Esophagus squamous epithelium (tissue), 5 donors: Measurements from ENCODE around the gene GPR143. TPM values are rescaled to one million over a fixed set of nuclear protein-coding genes. Genes with fewer than 3 reads are reported as not detected.

Source experiments
- DNase-seq: peaks from one replicate; lab custom pipeline; 2025; lab: John Stamatoyannopoulos, UW
- H3K27ac ChIP-seq, 4 donors: fragments of 200-600 bp; sonication (generic); one replicate each; pipeline ENCODE4 v1.5.1; 2016 to 2019; ENCODE audit warnings: mild to moderate bottlenecking in 1 of 4
- H3K27me3 ChIP-seq, 4 donors: fragments of 200-600 bp; sonication (generic); 1 replicate in 3 of 4; 2 replicates in 1 of 4; pipeline versions ENCODE4 v1.5.1 to v1.6.0; 2017 to 2021; ENCODE audit warnings: antibody characterized with exemption in 1 of 4
- H3K36me3 ChIP-seq, 3 donors: fragments of 200-600 bp; sonication (generic); one replicate each; pipeline ENCODE4 v1.5.1; 2016 to 2019
- H3K4me1 ChIP-seq, 3 donors: fragments of 200-600 bp; sonication (generic); one replicate each; pipeline ENCODE4 v1.5.1; 2017 to 2019
- H3K4me3 ChIP-seq, 4 donors: fragments of 200-600 bp; sonication (generic); 1 replicate in 3 of 4; 2 replicates in 1 of 4; pipeline ENCODE4 v1.5.1; 2016 to 2019; ENCODE audit warnings: mild to moderate bottlenecking in 2 of 4, moderate library complexity in 1 of 4
- H3K9me3 ChIP-seq, 3 donors: fragments of 200-600 bp; sonication (generic); one replicate each; pipeline ENCODE4 v1.5.1; 2016 to 2019
- POLR2A ChIP-seq, 4 donors: fragments of 450-650 bp; IDR thresholded peaks; one replicate each; pipeline ENCODE4 v1.6.1; 2017; ENCODE audit warnings: antibody characterized with exemption in 4 of 4, mild to moderate bottlenecking in 4 of 4, moderate library complexity in 3 of 4
- WGBS, 2 donors: methylation state at CpG; one replicate each; pipeline ENCODE4 v1.1.5; 2018; 5-methylcytosine and 5-hydroxymethylcytosine counted together
- intact Hi-C: fragments of 100-400 bp; cut with DNase I; formaldehyde crosslinking; loops from one replicate; pipeline ENCODE4 v1.15.0; 2022
- total RNA-seq, 4 donors: library from RNA; depleted of rRNA; stranded (reverse); fragments of >200 nt; gene quantifications; one replicate each; pipeline ENCODE4 v1.1.0, GENCODE V29; 2016
- TF ChIP-seq, protein P1 (sequence below), 6 experiments: fragments of 450-650 bp in 4 of 6; fragments of 200-600 bp in 2 of 6; sonication (generic) in 2 of 6; IDR thresholded peaks; one replicate each; pipeline ENCODE4 v1.5.1; 2016 to 2019; ENCODE audit warnings: antibody characterized with exemption in 6 of 6, mild to moderate bottlenecking in 4 of 6, moderate library complexity in 4 of 6
- donor health status: DM: yes; HTN: yes; CAD: no.

GPR143 gene
- total RNA-seq, 4 donors from 2014 or later: 0.68 to 3.9 (median 1.8) TPM

DNA sequence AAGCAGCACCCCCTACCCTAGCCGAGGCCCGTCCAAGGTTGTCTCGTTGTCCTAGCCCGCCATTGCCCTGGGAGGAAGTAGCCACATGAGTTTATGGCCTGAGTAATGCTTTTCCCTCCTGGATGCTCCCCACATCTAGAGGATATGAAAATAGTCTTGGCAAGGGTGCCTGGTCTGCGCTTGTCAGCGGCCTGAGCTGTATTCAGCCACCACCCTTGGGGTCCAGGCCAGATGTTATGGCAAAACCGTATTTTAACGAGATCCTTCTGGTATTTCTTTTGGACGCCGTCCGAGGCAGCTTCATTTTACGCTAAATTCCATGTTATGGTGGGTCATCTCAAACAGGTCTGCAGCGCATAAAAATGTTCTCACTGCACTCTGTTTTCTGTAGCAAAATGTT is 89.3 kb downstream of the GPR143 start:
- DNase-seq: no peak
- Histone ChIP-seq H3K36me3 (no peaks in the 10 kb centered on the region), H3K9me3 (no peaks in the 10 kb centered on the region), H3K4me1 (peaks cover 0 to 13% (median 0%) of the 10 kb centered on the region in 3 donors), H3K27ac (no peak overlapping the region), H3K4me3 (no peak overlapping the region), H3K27me3 (no peaks in the 10 kb centered on the region)
- WGBS, 2 donors: 77 to 85% methylated on average over 11 to 12 of the region's 13 CpGs
- intact Hi-C loops: no loop called here
- TF ChIP-seq, protein P1, sequence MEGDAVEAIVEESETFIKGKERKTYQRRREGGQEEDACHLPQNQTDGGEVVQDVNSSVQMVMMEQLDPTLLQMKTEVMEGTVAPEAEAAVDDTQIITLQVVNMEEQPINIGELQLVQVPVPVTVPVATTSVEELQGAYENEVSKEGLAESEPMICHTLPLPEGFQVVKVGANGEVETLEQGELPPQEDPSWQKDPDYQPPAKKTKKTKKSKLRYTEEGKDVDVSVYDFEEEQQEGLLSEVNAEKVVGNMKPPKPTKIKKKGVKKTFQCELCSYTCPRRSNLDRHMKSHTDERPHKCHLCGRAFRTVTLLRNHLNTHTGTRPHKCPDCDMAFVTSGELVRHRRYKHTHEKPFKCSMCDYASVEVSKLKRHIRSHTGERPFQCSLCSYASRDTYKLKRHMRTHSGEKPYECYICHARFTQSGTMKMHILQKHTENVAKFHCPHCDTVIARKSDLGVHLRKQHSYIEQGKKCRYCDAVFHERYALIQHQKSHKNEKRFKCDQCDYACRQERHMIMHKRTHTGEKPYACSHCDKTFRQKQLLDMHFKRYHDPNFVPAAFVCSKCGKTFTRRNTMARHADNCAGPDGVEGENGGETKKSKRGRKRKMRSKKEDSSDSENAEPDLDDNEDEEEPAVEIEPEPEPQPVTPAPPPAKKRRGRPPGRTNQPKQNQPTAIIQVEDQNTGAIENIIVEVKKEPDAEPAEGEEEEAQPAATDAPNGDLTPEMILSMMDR (IDR thresholded peaks at IDR 0.05): no peak
- TF ChIP-seq POLR2A (IDR thresholded peaks at IDR 0.05): no peak

Other genes starting within 250 kb of the GPR143 start
- 10 to 100 TPM in 2 of 4 donors, 1 to 10 TPM in 2; 7.8 to 13.2 (median 11.2) TPM for gene SHROOM2, start 20.6 kb upstream of the GPR143 start, total RNA-seq
- gene CLDN34, start 201.5 kb upstream of the GPR143 start, total RNA-seq: 1 to 10 TPM in 2 of 4 donors, under 1 TPM in 1, not detected in 1; 0.26 to 3.1 (median 1.7) TPM